IPS-NIHi7 (cell line): ENCODE results near the gene NUDT17.

Experiments used
- DNase-seq: peaks from one replicate; pipeline ENCODE4 v3.0.0; 2012; ENCODE audit warnings: mixed read lengths; ENCODE audit errors: extremely low spot score

NUDT17 gene

DNA sequence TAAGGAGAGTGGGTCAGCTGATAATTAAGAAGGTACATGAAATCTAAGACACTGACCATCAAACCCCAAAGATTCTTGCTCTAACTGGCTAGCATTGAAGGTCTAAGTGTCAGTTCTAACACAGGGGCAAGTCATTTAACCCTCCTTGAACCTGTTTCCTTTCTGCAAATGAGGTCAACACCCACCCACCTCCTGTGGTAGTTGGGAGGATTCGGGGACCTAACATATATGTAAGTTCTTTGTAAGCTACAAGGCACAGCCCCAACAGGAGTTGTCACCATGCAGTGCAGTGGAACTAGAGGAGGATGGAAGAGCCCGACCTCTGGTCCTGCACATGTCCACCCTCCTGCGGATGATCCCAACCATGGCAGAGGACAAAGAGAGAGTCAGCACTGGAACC lies 2.4 kb downstream of the NUDT17 start:
- DNase-seq = no peak

DNA sequence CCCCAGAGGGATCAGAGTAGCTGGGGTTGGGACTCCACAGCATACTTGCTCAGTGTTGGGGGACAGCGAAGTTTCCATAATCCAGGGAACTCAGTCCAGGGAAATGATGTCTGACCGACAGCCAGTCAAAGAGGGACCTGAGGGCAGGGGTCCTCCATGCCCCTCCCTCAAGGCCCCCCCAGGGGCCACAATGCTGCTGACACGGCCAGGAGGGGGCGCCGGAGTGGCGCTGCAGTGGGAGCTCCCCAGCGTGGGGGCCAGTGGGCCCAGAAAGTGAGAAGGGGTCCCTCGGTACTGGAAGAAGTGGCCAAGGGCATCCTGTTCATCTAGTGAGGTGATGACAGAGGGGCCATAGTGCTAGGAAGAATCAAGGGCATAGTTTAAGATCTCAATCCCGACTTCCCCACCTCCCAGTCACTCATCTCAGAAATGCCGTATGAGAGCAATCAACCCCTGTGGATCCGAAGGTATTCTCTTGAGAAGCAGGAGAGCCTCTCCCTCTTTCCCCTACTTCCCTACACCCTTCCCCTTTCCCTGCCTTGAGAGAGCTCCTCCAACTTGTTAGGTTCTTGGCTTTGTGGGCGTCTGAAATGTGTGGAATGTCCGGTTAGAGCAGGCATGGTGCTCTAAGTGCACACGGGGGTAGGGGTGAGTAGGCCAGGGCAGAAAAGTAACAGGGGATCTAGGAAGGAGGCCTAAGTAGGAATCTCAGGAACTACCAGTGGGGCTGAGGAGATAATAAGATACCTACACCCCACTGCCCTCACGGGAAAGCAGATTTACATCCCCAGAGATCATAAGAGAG lies 4.1 kb downstream of the NUDT17 start:
- peak; percentile 56 for DNase-seq

DNA sequence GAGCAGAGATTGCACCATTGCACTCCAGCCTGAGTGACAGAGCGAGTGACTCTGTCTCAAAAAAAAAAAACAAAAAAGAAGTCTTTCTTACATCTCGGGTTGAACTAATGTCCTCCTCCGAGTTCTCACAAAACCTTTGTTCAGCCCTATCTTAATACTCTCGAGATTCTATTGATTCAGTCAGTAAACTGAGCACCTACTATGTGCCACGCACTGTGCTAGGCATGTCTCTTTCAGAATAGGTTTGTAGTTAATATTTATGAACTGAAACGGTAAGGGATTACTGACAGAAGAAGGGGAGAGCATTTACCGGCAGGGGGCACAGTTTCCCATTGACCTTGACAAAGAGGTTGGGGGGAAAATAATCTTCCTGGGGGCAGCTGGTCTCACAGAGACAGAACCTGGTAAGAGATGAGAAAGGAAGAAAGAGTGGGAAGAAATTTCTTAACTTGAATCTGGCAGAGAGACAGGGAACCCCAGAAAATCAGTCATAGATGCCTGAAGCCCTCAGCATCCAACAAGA lies 10.1 kb downstream of the NUDT17 start:
- no peak for DNase-seq

DNA sequence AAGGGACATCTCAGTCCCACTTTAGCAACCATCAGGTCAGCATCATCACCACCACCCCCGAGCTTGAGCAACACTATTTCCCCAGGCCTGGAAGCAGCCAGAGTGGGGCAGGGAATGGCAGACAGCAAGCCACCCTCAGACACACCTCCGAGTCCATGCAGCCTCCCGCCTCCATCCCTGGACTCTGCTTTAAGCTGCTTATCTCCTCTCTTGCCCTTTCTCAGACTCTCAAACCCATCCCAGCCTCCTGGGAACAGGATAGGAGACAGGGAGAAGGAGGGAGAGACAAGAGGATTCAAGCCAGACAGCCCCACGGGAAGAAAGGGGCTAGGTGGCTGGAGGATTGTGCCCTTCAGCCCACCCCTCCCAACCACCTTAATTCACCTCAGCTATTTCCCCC lies 11.7 kb downstream of the NUDT17 start:
- DNase-seq = no peak

GRCh38 chr1:145858238-145858900 lies 12.9 kb downstream of the NUDT17 start:
- DNase-seq = peak; percentile 85

DNA sequence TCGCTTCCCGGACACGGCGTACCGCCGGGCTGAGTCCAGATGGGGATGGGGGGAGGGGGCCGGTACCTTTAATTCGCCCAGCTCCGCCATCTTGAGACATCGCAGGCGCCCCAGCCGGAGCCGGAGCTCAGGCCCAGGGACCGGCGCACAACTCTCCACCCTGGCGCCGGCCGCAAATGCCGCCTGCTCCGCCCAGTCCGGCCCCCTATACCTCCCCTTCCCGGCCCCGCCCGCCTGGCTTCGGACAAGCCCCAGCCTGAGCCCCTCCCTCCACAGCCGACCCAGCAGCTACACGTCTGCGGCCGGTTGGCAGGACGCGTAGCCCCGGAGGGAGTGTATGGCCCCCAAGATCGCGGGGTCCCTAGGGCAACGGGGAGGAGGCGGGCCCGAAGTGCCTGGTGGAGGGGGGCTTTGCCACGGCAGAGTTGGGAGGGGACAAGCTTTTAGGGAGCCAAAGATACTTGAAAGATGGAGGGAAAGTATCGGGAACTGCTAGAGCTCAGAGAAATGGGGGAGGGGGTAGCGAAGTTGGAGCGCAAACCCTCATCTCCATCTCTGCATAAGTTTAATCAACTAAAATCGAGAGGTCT lies 13.6 kb downstream of the NUDT17 start, which contains the start of gene PIAS3:
Gene PIAS3, minus strand, starts transcription at position 181 of the 590 bp plus-strand sequence. Its CDS starts 91 bp downstream, at position 90.
- peak; percentile 97 for DNase-seq

DNA sequence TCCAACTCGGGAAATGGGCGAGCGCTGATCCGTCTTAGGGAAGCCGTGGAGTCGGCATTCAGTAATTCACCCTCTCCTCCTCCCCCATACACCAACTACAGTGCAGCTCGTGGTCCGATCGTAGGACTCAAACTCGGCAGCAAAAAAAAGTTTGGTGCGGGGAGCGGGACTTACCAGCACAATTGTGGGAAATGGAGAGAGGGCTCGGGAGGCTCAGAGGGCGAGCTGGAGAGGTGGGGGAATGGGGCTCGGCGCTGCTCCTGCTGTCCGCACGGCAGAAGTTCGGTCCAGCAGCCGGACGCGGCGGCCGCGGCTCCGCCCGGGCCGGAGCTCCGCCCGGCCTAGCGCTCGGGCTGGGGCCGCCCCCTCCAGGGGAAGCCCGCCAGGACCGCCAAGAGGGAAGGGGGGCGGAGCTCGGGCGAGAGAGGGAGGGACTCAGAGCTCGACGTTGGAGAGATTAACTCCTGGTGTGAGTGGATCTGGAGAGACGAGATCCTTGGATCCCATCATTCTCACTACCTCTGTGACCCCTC lies 14.1 kb downstream of the NUDT17 start:
- peak; percentile 92 for DNase-seq

GRCh38 chr1:145863282-145864018 lies 18.0 kb downstream of the NUDT17 start:
- no peak for DNase-seq

DNA sequence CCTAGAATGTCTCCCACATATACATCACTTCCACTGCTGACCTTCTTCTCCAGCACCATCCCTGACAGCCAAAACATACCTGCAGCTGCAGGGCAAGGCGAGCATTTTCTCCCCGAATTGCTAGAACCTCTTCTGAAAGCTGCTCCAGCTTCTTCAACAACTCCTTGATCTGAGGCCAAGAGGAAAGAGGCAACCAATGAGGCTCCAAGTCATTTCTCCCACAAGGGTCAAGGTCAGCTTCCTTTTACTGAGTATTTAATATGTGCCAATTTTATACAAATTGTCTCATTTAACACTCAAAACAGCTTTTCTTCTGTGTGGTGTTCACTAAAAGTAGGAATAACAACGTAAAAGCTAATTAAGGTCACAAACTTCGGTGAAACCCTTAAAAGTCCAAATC lies 22.8 kb downstream of the NUDT17 start:
- no peak for DNase-seq

DNA sequence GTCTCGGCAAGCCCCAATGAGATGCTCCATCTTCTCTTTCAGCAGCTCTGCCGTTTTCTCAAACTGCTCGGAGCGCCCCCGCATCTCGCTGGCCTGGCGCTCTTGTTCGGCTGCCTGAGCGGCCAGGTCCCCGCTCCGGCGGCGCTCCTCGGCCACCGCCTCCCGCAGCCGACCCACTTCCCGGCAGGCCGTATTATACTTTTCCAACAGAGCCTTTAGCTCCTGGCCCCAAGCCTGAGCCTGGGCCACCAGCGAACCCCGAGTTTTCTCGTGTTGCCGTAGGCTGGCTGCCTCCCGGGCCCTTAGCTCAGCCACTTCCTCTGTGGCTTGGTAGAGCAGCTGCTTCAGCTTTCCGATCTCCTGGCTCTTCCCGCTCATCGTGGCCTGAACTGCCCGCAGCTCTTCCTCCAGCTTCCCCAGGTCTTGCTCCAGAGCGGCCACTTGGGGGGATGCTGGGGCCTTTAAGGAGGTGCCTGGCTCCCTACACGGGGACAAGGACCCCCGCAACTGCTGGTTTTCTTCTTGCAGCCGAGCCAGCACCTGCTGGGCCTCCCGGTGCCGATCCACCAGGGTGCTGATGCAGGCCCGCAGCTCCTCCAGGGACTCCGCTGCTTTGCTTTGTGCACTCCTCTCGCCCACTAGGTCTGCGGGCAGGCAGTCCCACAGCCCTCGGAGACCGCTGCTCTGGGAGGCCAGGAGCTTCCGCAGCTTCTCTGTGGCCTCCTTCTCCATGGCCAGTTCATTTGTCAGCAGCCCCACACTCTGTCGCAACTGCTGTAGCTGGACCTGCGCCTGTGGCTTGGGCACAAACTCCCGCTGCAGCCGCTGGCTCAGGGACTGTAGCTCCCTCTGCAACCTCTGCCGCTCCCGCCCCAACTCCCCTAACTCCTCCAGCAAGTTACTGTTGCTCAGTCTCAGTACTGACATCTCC lies 26.8 kb downstream of the NUDT17 start:
- peak; percentile 56 for DNase-seq

GRCh38 chr1:145874646-145875045 lies 29.2 kb downstream of the NUDT17 start:
- no peak for DNase-seq

GRCh38 chr1:145877923-145878486 lies 32.6 kb downstream of the NUDT17 start:
- DNase-seq = no peak

DNA sequence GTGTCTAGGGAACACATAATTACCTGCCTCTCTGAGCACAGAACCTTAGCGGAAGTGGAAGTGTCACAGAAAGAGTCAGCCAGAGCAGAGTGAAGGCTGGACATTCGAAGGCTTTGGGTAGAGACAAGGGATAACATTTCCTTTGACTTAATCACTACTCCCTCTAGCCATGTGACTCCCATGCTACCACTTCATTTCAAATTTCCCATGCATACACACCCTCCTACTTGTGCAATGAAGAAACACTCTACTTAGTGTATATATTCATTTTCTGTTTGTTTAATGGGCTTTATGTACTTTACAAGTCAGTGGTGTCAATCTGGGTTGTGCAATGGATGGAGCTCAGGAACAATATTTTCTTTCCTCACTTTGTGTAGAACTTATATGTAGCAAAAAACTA lies 33.3 kb downstream of the NUDT17 start:
- DNase-seq = no peak

- DNase-seq = no peak
Observed at GRCh38 chr1:145879775-145880174, 34.3 kb downstream of the NUDT17 start.

DNA sequence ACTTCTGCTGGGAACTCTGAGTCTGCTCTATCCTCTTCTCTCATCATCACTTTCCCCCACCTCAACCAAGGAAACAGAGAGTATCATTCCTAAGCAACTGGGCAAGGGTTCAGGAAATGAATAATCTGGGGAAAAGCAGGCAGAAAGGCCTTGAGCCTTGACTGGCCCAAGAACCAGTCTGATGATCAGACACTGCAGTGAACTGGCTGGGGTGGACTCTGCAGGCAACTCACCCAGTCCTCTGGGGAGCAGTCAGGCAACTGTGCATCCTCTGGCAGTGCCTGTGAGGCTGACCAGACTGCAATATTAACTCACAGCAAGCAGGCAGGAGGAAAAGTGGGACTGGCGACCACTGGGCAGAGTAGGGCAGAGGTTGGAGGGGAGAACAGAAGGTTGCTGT lies 39.2 kb downstream of the NUDT17 start:
- no peak for DNase-seq

- peak; percentile 95 for DNase-seq
Observed at GRCh38 chr1:145885738-145886287, 40.4 kb downstream of the NUDT17 start, which contains the start of gene ANKRD35. ANKRD35 (minus strand) TSS chr1:145885866; CDS start chr1:145885758, 108 bp downstream.

DNA sequence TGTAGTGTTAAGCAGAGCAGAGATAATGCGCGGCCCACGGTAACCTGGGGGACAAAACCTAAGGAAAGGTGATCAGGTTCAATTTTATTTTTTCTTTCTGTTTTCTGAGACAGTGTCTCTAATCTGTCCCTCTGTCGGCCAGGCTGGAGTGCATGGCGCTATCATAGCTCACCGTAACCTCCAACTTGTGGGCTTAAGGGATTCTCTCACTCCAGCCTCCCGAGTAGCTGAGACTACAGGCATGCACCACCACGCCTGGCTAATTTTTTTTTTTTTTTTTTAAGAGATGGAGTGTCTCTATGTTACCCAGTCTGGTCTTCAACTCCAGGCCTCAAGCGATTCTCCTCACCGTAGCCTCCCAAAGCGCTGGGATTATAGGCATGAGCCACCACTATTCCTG lies 41.0 kb downstream of the NUDT17 start:
- DNase-seq = no peak

DNA sequence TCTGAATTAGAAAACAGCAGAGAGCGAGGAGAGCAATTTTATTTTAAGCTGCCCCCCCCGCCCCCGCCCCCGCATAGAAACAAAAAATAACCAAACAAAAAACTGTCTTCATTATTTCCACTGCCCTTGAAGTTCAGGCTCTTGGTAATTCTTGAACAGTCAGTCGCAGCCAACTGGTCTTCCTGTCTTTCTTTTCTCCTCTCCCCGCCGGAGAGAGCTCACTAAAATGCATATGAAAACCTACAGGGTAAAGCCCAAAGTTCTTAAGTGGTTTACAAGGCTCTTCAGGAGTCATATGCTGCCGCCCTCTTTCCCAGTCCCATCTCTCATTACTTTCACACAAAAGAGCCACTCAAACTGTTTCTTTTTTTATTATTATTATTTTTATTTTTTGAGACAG lies 41.4 kb downstream of the NUDT17 start:
- no peak for DNase-seq

DNA sequence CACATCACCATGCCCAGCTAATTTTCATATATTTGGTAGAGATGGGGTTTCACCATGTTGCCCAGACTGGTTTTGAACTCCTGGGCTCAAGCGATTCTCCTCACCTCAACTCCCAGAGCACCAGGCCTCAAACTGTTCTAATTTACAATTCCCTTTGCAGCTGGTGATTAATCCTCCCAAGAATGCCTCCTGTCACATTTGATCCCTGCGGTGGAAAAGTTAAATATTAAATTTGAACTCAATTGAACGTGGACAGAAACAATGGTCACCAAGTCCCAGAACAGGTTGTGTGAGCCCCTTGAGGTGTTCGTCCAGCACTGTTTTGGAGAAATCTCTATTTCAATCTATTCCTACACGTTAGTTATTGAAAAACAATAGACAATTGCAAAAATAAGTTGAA lies 42.2 kb downstream of the NUDT17 start:
- no peak for DNase-seq

GRCh38 chr1:145889722-145890121 lies 44.3 kb downstream of the NUDT17 start:
- no peak for DNase-seq
